ENCODE results near the gene SLC27A3. TPM values are rescaled to one million over a fixed set of nuclear protein-coding genes. Genes with fewer than 3 reads are reported as not detected.

The SLC27A3 gene
- total RNA-seq, 3 donors from 2014 or later, result 23.0 to 36.2 (median 31.5) TPM

DNA sequence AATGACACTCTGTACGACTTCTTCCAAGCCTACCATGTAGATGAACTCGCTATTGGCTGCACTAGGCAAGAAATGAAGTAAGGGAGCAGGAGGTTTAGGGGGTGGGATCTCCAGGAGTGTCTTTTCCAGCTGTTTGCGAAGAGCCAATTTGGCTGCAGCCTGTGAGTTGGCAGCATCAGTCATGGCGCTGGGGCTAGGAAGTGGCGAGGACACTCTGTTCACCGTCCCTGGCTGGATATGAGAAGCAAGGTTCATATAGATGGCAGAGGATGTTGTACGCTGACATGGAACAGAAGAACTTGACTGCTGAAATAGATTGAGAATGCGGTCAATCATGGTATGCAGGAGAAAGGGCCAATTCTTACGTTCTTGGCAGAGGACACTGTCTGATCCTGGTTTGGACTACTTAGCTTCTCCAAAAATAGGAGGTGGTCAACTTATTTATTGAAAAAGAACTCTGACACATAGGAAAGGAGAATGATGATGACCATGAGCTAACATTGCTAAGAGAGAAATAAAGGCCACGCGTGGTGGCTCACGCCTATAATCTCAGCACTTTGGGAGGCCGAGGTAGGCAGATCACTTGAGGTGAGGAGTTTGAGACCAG is 41.2 kb downstream of the SLC27A3 start:
- no peak for DNase-seq (ENCODE audit: low spot score in 2 of 2)
- Histone ChIP-seq H3K9me3 (no peaks in the 10 kb centered on the region), H3K27ac (peak overlapping the region in 1 of 2 donors; percentile 30), H3K36me3 (peaks cover 17% of the 10 kb centered on the region), H3K4me1 (no peaks in the 10 kb centered on the region), H3K4me3 (no peak overlapping the region), H3K27me3 (no peaks in the 10 kb centered on the region)
- intact Hi-C loops (cut with DNase I; ENCODE audit: low total_unique reads), result no loop called here
- no peak for TF ChIP-seq POLR2AphosphoS5 (IDR thresholded peaks at IDR 0.05)
- TF ChIP-seq, protein P1, sequence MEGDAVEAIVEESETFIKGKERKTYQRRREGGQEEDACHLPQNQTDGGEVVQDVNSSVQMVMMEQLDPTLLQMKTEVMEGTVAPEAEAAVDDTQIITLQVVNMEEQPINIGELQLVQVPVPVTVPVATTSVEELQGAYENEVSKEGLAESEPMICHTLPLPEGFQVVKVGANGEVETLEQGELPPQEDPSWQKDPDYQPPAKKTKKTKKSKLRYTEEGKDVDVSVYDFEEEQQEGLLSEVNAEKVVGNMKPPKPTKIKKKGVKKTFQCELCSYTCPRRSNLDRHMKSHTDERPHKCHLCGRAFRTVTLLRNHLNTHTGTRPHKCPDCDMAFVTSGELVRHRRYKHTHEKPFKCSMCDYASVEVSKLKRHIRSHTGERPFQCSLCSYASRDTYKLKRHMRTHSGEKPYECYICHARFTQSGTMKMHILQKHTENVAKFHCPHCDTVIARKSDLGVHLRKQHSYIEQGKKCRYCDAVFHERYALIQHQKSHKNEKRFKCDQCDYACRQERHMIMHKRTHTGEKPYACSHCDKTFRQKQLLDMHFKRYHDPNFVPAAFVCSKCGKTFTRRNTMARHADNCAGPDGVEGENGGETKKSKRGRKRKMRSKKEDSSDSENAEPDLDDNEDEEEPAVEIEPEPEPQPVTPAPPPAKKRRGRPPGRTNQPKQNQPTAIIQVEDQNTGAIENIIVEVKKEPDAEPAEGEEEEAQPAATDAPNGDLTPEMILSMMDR (IDR thresholded peaks at IDR 0.05), result no peak
- no peak for TF ChIP-seq POLR2A (IDR thresholded peaks at IDR 0.05)

- intact Hi-C loops (cut with DNase I; ENCODE audit: low total_unique reads), result no loop called here
- TF ChIP-seq POLR2AphosphoS5 (IDR thresholded peaks at IDR 0.05) (no peak), POLR2A (IDR thresholded peaks at IDR 0.05) (no peak)
- TF ChIP-seq, protein P1 (IDR thresholded peaks at IDR 0.05), result no peak
- Histone ChIP-seq H3K4me3 (no peak overlapping the region), H3K9me3 (no peaks in the 10 kb centered on the region), H3K27me3 (no peaks in the 10 kb centered on the region), H3K4me1 (no peaks in the 10 kb centered on the region), H3K36me3 (peaks cover 8% of the 10 kb centered on the region), H3K27ac (no peak overlapping the region)
- no peak for DNase-seq (ENCODE audit: low spot score in 2 of 2)
These were observed 43.7 kb downstream of the SLC27A3 start for GRCh38 chr1:153818876-153819275.

DNA sequence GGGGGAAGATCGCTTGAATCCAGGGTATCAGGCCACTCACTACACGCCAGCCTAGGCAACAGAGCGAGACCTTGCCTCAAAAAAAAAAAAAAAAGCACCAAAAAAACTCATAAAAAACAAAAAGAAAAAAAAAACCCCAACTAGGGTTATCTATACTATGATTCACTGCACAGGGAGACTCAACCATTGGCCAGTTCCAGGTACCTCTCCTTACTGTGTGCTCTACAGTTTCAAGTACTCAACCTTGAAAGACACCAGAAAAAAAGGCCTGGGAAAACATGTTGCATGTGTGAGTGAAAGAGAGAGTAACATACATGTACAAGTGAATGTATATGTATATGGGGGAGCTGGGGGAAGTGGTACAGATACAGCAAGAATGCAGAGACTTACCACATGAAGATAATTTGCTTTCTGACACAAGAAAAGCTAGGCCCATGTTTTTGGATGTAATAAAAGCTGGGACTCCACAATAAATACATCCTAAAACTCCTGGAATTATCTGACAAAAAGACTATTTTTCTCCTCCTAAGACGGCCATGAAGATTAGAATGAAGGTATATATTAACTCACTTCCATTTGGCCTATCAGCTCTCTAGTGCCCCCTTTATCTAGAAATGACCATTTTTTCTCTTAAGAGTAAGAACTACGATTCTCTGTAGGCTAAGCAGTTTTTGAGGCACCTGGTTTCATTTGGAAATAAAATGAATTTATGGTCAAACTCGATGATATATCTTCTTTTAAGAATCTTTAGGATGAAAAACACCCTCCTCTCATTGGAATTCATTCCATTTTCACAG is 52.2 kb downstream of the SLC27A3 start:
- no peaks in the 10 kb centered on the region for H3K9me3 ChIP-seq
- no peaks in the 10 kb centered on the region for H3K4me1 ChIP-seq
- H3K27ac ChIP-seq, result no peak overlapping the region
- no peak overlapping the region for H3K4me3 ChIP-seq
- H3K27me3 ChIP-seq, result no peaks in the 10 kb centered on the region
- intact Hi-C loops (cut with DNase I; ENCODE audit: low total_unique reads), result no loop called here
- no peak for DNase-seq (ENCODE audit: low spot score in 2 of 2)
- no peak for TF ChIP-seq POLR2A (IDR thresholded peaks at IDR 0.05)
- TF ChIP-seq POLR2AphosphoS5 (IDR thresholded peaks at IDR 0.05), result no peak
- TF ChIP-seq, protein P1 (IDR thresholded peaks at IDR 0.05), result no peak
- H3K36me3 ChIP-seq, result no peaks in the 10 kb centered on the region

Other genes starting within 250 kb of the SLC27A3 start
- gene S100A6, start 239.4 kb upstream of the SLC27A3 start, total RNA-seq, result 100 to 1,000 TPM; 351 to 861 (median 423) TPM
- gene S100A5, start 234.5 kb upstream of the SLC27A3 start, total RNA-seq, result not detected
- gene S100A4, start 229.6 kb upstream of the SLC27A3 start, total RNA-seq, result 1,000 to 10,000 TPM in 1 of 3 donors, 100 to 1,000 TPM in 2; 177 to 1,015 (median 198) TPM
- gene S100A3, start 226.1 kb upstream of the SLC27A3 start, total RNA-seq, result 1 to 10 TPM in 2 of 3 donors, under 1 TPM in 1; 0.44 to 2.6 (median 2.2) TPM
- gene S100A2, start 209.6 kb upstream of the SLC27A3 start, total RNA-seq, result 1 to 10 TPM in 1 of 3 donors, under 1 TPM in 1, not detected in 1; 0.33 to 5.4 TPM
- gene S100A16, start 162.3 kb upstream of the SLC27A3 start, total RNA-seq, result 100 to 1,000 TPM in 2 of 3 donors, 10 to 100 TPM in 1; 52.0 to 154 (median 102) TPM
- gene S100A14, start 159.1 kb upstream of the SLC27A3 start, total RNA-seq, result 10 to 100 TPM in 2 of 3 donors, not detected in 1; 70.1 to 99.2 TPM
- gene S100A13, start 147.9 kb upstream of the SLC27A3 start, total RNA-seq, result 100 to 1,000 TPM; 163 to 221 (median 198) TPM
- gene S100A1, start 147.0 kb upstream of the SLC27A3 start, total RNA-seq, result 10 to 100 TPM in 2 of 3 donors, 1 to 10 TPM in 1; 6.1 to 40.0 (median 28.5) TPM
- 100 to 1,000 TPM in 1 of 3 donors, 10 to 100 TPM in 2; 37.1 to 112 (median 71.8) TPM for gene CHTOP, start 141.3 kb upstream of the SLC27A3 start, total RNA-seq
- gene SNAPIN, start 116.7 kb upstream of the SLC27A3 start, total RNA-seq, result 10 to 100 TPM; 43.3 to 70.7 (median 54.2) TPM
- gene ILF2, start 104.4 kb upstream of the SLC27A3 start, total RNA-seq, result 100 to 1,000 TPM in 2 of 3 donors, 10 to 100 TPM in 1; 92.2 to 169 (median 147) TPM
- 100 to 1,000 TPM in 1 of 3 donors, 10 to 100 TPM in 2; 19.9 to 134 (median 46.5) TPM for gene NPR1, start 96.7 kb upstream of the SLC27A3 start, total RNA-seq
- gene INTS3, start 47.4 kb upstream of the SLC27A3 start, total RNA-seq, result 10 to 100 TPM; 46.5 to 53.4 (median 51.7) TPM
- 10 to 100 TPM; 18.7 to 21.2 (median 20.0) TPM for gene GATAD2B, start 147.6 kb downstream of the SLC27A3 start, total RNA-seq
- 10 to 100 TPM; 33.4 to 34.1 (median 33.8) TPM for gene DENND4B, start 171.3 kb downstream of the SLC27A3 start, total RNA-seq
- gene CRTC2, start 183.2 kb downstream of the SLC27A3 start, total RNA-seq, result 10 to 100 TPM; 16.2 to 19.7 (median 19.0) TPM
- 100 to 1,000 TPM; 102 to 119 (median 111) TPM for gene SLC39A1, start 188.1 kb downstream of the SLC27A3 start, total RNA-seq
- gene CREB3L4, start 192.5 kb downstream of the SLC27A3 start, total RNA-seq, result 10 to 100 TPM; 10.6 to 80.5 (median 65.2) TPM
- 100 to 1,000 TPM; 237 to 315 (median 268) TPM for gene JTB, start 202.3 kb downstream of the SLC27A3 start, total RNA-seq
- 10 to 100 TPM; 45.8 to 68.3 (median 62.6) TPM for gene RAB13, start 210.9 kb downstream of the SLC27A3 start, total RNA-seq
- gene RPS27, start 215.4 kb downstream of the SLC27A3 start, total RNA-seq, result 1,000 to 10,000 TPM; 2,845 to 3,909 (median 3,226) TPM